A549 treated with GW870086 at 1 μM for 4 hours (cell line): ENCODE results near the gene ILF3. TPM values are rescaled to one million over a fixed set of nuclear protein-coding genes. Genes with fewer than 3 reads are reported as not detected.

Experiments
- total RNA-seq: library from RNA; stranded (reverse); fragments of 200-300 nt; extraction: Qiagen RNA extraction; gene quantifications from 5 replicates; pipeline ENCODE4 v1.2.3, GENCODE V29; 2022; ENCODE audit warnings: low read depth

Gene ILF3
- 140 to 173 TPM (median 160 TPM) in 5 replicates for total RNA-seq

GRCh38 chr19:10653732-10654609 lies at the start of gene ILF3:
Gene ILF3, plus strand, starts transcription at chr19:10654346. Its CDS starts 16,260 bp downstream, at chr19:10670606.

DNA sequence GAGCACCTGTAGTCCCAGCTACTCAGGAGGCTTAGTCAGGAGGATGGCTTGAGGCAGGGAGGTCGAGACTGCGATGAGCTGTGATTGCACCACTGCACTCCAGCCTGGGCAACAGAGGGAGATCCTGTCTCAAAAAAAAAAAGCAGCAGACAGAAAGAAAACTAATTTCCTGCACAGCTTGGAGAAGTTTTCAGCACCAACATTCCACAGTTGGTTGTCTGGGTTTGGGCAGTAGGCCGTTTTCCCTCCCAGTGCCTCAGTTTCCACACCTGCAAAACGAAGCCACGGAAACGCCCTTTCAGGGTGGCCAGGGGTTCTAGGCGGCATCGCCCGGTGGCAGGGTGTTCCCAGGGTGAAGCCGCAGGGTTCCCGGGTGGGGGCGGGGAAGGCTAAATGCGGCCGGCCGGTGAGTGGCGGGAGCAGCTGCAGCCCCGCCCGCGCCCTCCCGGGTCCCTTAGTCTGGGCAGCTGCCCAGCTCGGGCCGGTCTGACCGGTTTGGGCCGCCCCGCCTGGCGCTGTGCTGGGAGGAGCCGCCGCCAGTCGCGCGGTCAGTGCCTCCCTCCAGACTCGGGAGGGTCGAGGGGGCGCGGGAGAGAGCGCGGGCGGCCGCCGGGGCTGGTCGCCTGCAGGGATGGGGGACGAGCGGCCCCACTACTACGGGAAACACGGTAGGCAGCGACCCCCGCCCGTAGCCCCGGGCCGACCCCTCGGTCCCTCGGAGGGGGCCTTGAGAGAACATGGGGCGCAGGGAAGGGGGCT lies 29.0 kb upstream of the ILF3 start, which contains the start of gene SLC44A2:
Gene SLC44A2, plus strand, starts transcription at position 551 of the 759 bp plus-strand sequence. Its CDS starts 81 bp downstream, at position 632.

DNA sequence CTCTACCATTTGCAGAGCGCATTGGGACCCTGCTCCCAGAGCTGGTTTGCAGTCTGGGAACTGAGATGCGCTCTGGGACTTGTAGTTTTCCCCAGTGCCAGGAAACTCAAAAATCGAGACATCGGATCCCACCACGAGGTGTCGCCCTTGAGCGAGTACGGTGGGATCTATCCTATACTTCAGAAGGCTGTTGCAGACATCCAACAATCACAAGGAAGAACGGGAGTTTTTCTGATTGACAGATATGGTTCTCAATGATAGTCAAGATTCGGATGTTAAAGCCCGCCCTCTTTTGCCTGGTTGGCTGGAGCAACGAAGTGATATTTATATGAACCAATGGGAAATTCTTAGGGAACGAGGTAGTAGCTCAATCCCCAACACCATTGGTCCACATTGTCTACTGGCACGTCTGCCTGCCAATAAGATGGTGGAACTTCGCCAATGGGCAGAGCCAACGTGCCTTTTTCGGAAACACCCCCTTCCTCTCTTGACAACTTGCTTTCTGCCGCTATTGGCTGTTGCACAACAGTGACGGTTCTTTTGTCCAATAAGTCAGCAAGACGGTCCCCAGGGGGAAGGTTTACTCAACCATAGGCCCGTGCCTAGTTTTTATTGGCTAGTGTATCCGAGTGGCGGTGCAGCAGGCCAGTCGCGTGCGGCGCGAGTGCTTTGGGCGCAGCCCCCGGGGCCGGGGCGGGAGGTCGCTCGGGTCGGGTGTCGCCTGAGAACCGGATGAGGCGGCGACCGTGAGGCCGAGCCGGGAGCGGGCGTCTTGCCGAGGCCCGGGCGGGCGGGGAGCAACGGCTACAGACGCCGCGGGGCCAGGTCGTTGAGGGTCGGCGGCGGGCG lies 63.4 kb downstream of the ILF3 start, which contains the start of gene DNM2:
Gene DNM2, plus strand, starts transcription at position 724 of the 849 bp plus-strand sequence. CDS start 164 bp downstream, outside the sequence.

Other genes starting within 250 kb of the ILF3 start
- 3.7 to 5.1 TPM (median 4.4 TPM) in 5 replicates for gene PDE4A, start 233.8 kb upstream of the ILF3 start, total RNA-seq
- gene KEAP1, start 151.0 kb upstream of the ILF3 start, total RNA-seq: 46.6 to 65.5 TPM (median 53.7 TPM) in 5 replicates
- gene S1PR5, start 136.9 kb upstream of the ILF3 start, total RNA-seq: 1.2 to 2.2 TPM (median 1.9 TPM) in 5 replicates
- 17.8 to 22.8 TPM (median 21.7 TPM) in 5 replicates for gene ATG4D, start 110.4 kb upstream of the ILF3 start, total RNA-seq
- gene KRI1, start 88.3 kb upstream of the ILF3 start, total RNA-seq: 15.1 to 18.0 TPM (median 15.7 TPM) in 5 replicates
- gene CDKN2D, start 85.4 kb upstream of the ILF3 start, total RNA-seq: 4.0 to 6.5 TPM (median 6.0 TPM) in 5 replicates
- gene AP1M2, start 67.0 kb upstream of the ILF3 start, total RNA-seq: 27.4 to 60.1 TPM (median 42.0 TPM) in 5 replicates
- gene SLC44A2, start 28.8 kb upstream of the ILF3 start, total RNA-seq: 6.1 to 9.3 TPM (median 7.4 TPM) in 5 replicates
- gene QTRT1, start 47.1 kb downstream of the ILF3 start, total RNA-seq: 30.1 to 34.3 TPM (median 31.2 TPM) in 5 replicates
- 48.3 to 58.4 TPM (median 54.1 TPM) in 5 replicates for gene DNM2, start 63.7 kb downstream of the ILF3 start, total RNA-seq
- 23.4 to 30.0 TPM (median 29.4 TPM) in 5 replicates for gene TMED1, start 181.9 kb downstream of the ILF3 start, total RNA-seq
- 0.21 to 0.23 TPM in 2 of 5 replicates, not detected in the others for gene C19orf38, start 194.1 kb downstream of the ILF3 start, total RNA-seq
- 36.4 to 50.1 TPM (median 47.1 TPM) in 5 replicates for gene CARM1, start 217.2 kb downstream of the ILF3 start, total RNA-seq